Transverse colon (tissue), 4 donors: Measurements from ENCODE around the gene GNG5. TPM values are rescaled to one million over a fixed set of nuclear protein-coding genes. Genes with fewer than 3 reads are reported as not detected.

Experiments
- DNase-seq: peaks from one replicate; pipeline ENCODE4 v3.0.0-alpha.2; 2019
- H3K27ac ChIP-seq, 4 donors: fragments of 200-600 bp; sonication (generic); 2 replicates each; pipeline ENCODE4 v1.5.1; 2016 to 2018; ENCODE audit warnings: inconsistent platforms in 4 of 4
- H3K27me3 ChIP-seq: fragments of 200-600 bp; sonication (generic); 2 replicates; pipeline ENCODE4 v1.5.1; 2017; ENCODE audit warnings: inconsistent platforms
- H3K36me3 ChIP-seq, 4 donors: fragments of 200-600 bp; sonication (generic); 2 replicates each; pipeline ENCODE4 v1.5.1; 2017 to 2019; ENCODE audit warnings: inconsistent platforms in 4 of 4
- H3K4me1 ChIP-seq, 4 donors: fragments of 200-600 bp; sonication (generic); 2 replicates each; pipeline ENCODE4 v1.5.1; 2017 to 2020; ENCODE audit warnings: inconsistent platforms in 4 of 4
- H3K4me3 ChIP-seq, 4 donors: fragments of 200-600 bp; sonication (generic); 1 replicate in 1 of 4; 2 replicates in 3 of 4; pipeline versions ENCODE4 v1.5.1 to v1.6.1; 2017 to 2019; ENCODE audit warnings: inconsistent platforms in 4 of 4
- H3K9me3 ChIP-seq, 2 donors: fragments of 200-600 bp; sonication (generic); 2 replicates each; pipeline ENCODE4 v1.5.1; 2017 to 2019; ENCODE audit warnings: inconsistent platforms in 2 of 2
- EP300 ChIP-seq: sonication (generic); formaldehyde crosslinking; IDR thresholded peaks from one replicate; pipeline ENCODE4 v1.6.1; 2017; ENCODE audit warnings: antibody characterized with exemption, low read depth
- POLR2A ChIP-seq: fragments of 450-650 bp; IDR thresholded peaks from one replicate; pipeline ENCODE4 v1.6.1; 2016; ENCODE audit warnings: antibody characterized with exemption, mild to moderate bottlenecking, moderate library complexity
- POLR2AphosphoS5 ChIP-seq, 3 donors: sonication (generic); formaldehyde crosslinking; IDR thresholded peaks; one replicate each; pipeline ENCODE4 v1.6.1; 2016; ENCODE audit warnings: antibody characterized with exemption in 3 of 3
- WGBS, 2 donors: methylation state at CpG; one replicate each; pipeline ENCODE4 v1.1.5; 2018; ENCODE audit warnings: low coverage in 1 of 2; 5-methylcytosine and 5-hydroxymethylcytosine counted together
- in situ Hi-C, 4 donors: fragments of 200-750 bp; cut with MboI; loops; one replicate each; pipeline versions ENCODE4 v1.15.0 to v1.15.1; 2017; ENCODE audit warnings: low sequenced_read_pairs in 3 of 4, low pct_ligation_motif_present in 1 of 4, low pct_unique_long_range_greater_than_20kb in 1 of 4
- intact Hi-C: fragments of 100-400 bp; cut with DNase I; formaldehyde crosslinking; loops from one replicate; pipeline ENCODE4 v1.15.1; 2023; ENCODE audit warnings: low total_unique reads
- total RNA-seq, 4 donors: library from RNA; depleted of rRNA; stranded (reverse); fragments of >200 nt; gene quantifications; one replicate each; pipeline ENCODE4 v1.1.0, GENCODE V29; 2016
- TF ChIP-seq, protein P1 (sequence below), 5 experiments: fragments of 200-600 bp in 3 of 5; fragments of 450-650 bp in 2 of 5; sonication (generic) in 3 of 5; IDR thresholded peaks; 1 replicate in 2 of 5; 2 replicates in 3 of 5; pipeline ENCODE4 v1.5.1; 2016 to 2017; ENCODE audit warnings: antibody characterized with exemption in 5 of 5, inconsistent platforms in 3 of 5, mild to moderate bottlenecking in 2 of 5, moderate library complexity in 1 of 5

GNG5 gene
- total RNA-seq, 4 donors from 2014 or later = 19.1 to 172 (median 127) TPM

- H3K4me1 ChIP-seq = peaks cover 8 to 40% (median 17%) of the 10 kb centered on the region in 4 donors
- intact Hi-C loops (no loop called here), in situ Hi-C loops (no loop called here)
- H3K27ac ChIP-seq = no peak overlapping the region
- no peaks in the 10 kb centered on the region for H3K27me3 ChIP-seq
- no peak for TF ChIP-seq POLR2AphosphoS5 (IDR thresholded peaks at IDR 0.05)
- no peak for TF ChIP-seq POLR2A
- no peak for TF ChIP-seq EP300
- TF ChIP-seq, protein P1, sequence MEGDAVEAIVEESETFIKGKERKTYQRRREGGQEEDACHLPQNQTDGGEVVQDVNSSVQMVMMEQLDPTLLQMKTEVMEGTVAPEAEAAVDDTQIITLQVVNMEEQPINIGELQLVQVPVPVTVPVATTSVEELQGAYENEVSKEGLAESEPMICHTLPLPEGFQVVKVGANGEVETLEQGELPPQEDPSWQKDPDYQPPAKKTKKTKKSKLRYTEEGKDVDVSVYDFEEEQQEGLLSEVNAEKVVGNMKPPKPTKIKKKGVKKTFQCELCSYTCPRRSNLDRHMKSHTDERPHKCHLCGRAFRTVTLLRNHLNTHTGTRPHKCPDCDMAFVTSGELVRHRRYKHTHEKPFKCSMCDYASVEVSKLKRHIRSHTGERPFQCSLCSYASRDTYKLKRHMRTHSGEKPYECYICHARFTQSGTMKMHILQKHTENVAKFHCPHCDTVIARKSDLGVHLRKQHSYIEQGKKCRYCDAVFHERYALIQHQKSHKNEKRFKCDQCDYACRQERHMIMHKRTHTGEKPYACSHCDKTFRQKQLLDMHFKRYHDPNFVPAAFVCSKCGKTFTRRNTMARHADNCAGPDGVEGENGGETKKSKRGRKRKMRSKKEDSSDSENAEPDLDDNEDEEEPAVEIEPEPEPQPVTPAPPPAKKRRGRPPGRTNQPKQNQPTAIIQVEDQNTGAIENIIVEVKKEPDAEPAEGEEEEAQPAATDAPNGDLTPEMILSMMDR (IDR thresholded peaks at IDR 0.05) = no peak
- 0 to 42% methylated on average over 1 to 2 of the region's 2 CpGs for whole genome bisulfite sequencing, 2 donors
- no peaks in the 10 kb centered on the region for H3K9me3 ChIP-seq
- peaks cover 0 to 36% (median 13%) of the 10 kb centered on the region in 4 donors for H3K36me3 ChIP-seq
- no peak for DNase-seq
- H3K4me3 ChIP-seq = no peak overlapping the region
Measured at GRCh38 chr1:84497631-84498275, 8.6 kb downstream of the GNG5 start.

DNA sequence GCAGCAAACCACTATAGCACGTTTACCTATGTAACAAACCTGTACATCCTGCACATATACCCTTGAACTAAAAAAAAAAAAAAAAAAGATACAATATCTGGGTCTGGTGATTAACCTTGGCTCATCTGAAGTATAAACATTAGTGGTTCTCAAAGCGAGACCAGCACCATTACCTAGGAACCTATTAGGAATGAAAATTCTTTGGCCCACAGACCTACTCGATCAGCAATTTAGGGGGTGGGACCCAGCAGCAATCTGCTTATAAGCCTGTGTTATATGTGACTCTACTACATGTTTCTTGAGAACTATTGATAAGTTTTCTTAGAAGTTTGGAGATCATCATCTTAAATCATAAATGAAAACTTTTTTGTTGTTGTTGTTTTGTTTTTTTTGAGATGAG lies 9.9 kb downstream of the GNG5 start:
- no peak overlapping the region for H3K4me3 ChIP-seq
- H3K27ac ChIP-seq = no peak overlapping the region
- WGBS, 2 donors = 78 to 87% methylated on average over 3 of the region's 3 CpGs
- DNase-seq = no peak
- no peaks in the 10 kb centered on the region for H3K27me3 ChIP-seq
- intact Hi-C loops (no loop called here), in situ Hi-C loops (no loop called here)
- H3K9me3 ChIP-seq = no peaks in the 10 kb centered on the region
- H3K36me3 ChIP-seq = peaks cover 0 to 49% (median 15%) of the 10 kb centered on the region in 4 donors
- peaks cover 7 to 30% (median 9%) of the 10 kb centered on the region in 4 donors for H3K4me1 ChIP-seq
- TF ChIP-seq POLR2A (no peak), EP300 (no peak), POLR2AphosphoS5 (IDR thresholded peaks at IDR 0.05) (no peak)
- TF ChIP-seq, protein P1 (IDR thresholded peaks at IDR 0.05) = no peak

DNA sequence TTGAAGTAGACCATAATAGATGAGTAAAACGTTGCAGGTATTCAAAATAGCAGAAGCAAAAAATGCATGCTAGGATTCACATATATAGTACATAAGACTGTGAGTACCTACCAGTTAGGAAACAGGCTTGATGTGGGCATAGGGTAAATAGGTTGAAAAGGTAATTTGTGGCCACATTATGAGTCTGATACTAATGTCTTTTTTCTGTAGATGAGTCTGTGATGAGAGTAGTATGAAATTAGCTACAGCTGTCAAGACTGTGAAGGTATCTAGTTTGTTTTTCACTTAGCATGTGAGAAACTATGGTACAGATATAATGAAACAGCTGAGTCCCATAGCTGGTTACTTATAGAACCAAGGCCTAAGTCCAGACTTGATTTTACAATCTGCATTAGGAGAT lies 12.6 kb downstream of the GNG5 start:
- TF ChIP-seq, protein P1 (IDR thresholded peaks at IDR 0.05) = no peak
- TF ChIP-seq EP300 (no peak), POLR2A (no peak), POLR2AphosphoS5 (IDR thresholded peaks at IDR 0.05) (no peak)
- 43 to 66% methylated on average over 1 of the region's 1 CpG for WGBS, 2 donors
- peaks cover 0 to 9% (median 0%) of the 10 kb centered on the region in 4 donors for H3K4me1 ChIP-seq
- no peak overlapping the region for H3K27ac ChIP-seq
- DNase-seq = no peak
- intact Hi-C loops (no loop called here), in situ Hi-C loops (no loop called here)
- H3K36me3 ChIP-seq = peaks cover 0 to 64% (median 24%) of the 10 kb centered on the region in 4 donors
- H3K9me3 ChIP-seq = no peaks in the 10 kb centered on the region
- no peak overlapping the region for H3K4me3 ChIP-seq
- H3K27me3 ChIP-seq = no peaks in the 10 kb centered on the region

GRCh38 chr1:84492726-84493125 lies 13.7 kb downstream of the GNG5 start:
- TF ChIP-seq POLR2AphosphoS5 (IDR thresholded peaks at IDR 0.05) (no peak), POLR2A (no peak), EP300 (no peak)
- TF ChIP-seq, protein P1 (IDR thresholded peaks at IDR 0.05) = no peak
- WGBS, 2 donors = 56% methylated on average over 1 of the region's 1 CpG; no CpG with 5 or more reads in 1 of the 2 donors
- H3K9me3 ChIP-seq = no peaks in the 10 kb centered on the region
- DNase-seq = no peak
- no peaks in the 10 kb centered on the region for H3K27me3 ChIP-seq
- no peak overlapping the region for H3K27ac ChIP-seq
- H3K4me1 ChIP-seq = peaks cover 0 to 2% (median 0%) of the 10 kb centered on the region in 4 donors
- H3K4me3 ChIP-seq = no peak overlapping the region
- intact Hi-C loops (no loop called here), in situ Hi-C loops (no loop called here)
- peaks cover 0 to 56% (median 20%) of the 10 kb centered on the region in 4 donors for H3K36me3 ChIP-seq
